Stimulated activated CD4-positive, alpha-beta T cell treated with anti-CD3 and anti-CD28 coated beads, Interleukin-1b, Interleukin-23, amount 100 ng/mL, for 48 hours (primary cell): ENCODE measurements around the gene HOXA13.

ENCODE experiments used
- DNase-seq: peaks from one replicate; pipeline ENCODE4 v3.0.0-alpha.2; 2020

Gene HOXA13

GRCh38 chr7:27235387-27236311 lies 35.8 kb upstream of the HOXA13 start:
- no peak for DNase-seq

GRCh38 chr7:27229448-27229847 lies 29.6 kb upstream of the HOXA13 start:
- DNase-seq: no peak

- no peak for DNase-seq
These were observed 25.4 kb upstream of the HOXA13 start for GRCh38 chr7:27224983-27225934.

GRCh38 chr7:27223941-27224575 lies 24.2 kb upstream of the HOXA13 start:
- DNase-seq: no peak

GRCh38 chr7:27221201-27221797 lies 21.4 kb upstream of the HOXA13 start:
- DNase-seq: no peak

- no peak for DNase-seq
These were observed 20.6 kb upstream of the HOXA13 start for GRCh38 chr7:27220440-27220955.

GRCh38 chr7:27219821-27220220 lies 19.9 kb upstream of the HOXA13 start:
- no peak for DNase-seq

GRCh38 chr7:27217951-27218350 lies 18.1 kb upstream of the HOXA13 start:
- DNase-seq: no peak

GRCh38 chr7:27215356-27215755 lies 15.5 kb upstream of the HOXA13 start:
- DNase-seq: no peak

- no peak for DNase-seq
These were observed 14.5 kb upstream of the HOXA13 start for GRCh38 chr7:27214239-27214950.

- no peak for DNase-seq
These were observed 13.7 kb upstream of the HOXA13 start for GRCh38 chr7:27213433-27214238.

- no peak for DNase-seq
These were observed 12.9 kb upstream of the HOXA13 start for GRCh38 chr7:27212497-27213432.

GRCh38 chr7:27211764-27212204 lies 11.9 kb upstream of the HOXA13 start:
- no peak for DNase-seq

GRCh38 chr7:27211084-27211446 lies 11.2 kb upstream of the HOXA13 start:
- no peak for DNase-seq

GRCh38 chr7:27210441-27211083 lies 10.7 kb upstream of the HOXA13 start:
- peak; percentile 37 for DNase-seq

- DNase-seq: no peak
These were observed 10.1 kb upstream of the HOXA13 start for GRCh38 chr7:27209933-27210440.

GRCh38 chr7:27208998-27209397 lies 9.1 kb upstream of the HOXA13 start:
- no peak for DNase-seq

GRCh38 chr7:27207348-27207985 lies 7.6 kb upstream of the HOXA13 start:
- DNase-seq: no peak
